T-cell (primary cell): ENCODE data around the gene CRTAP. TPM values are rescaled to one million over a fixed set of nuclear protein-coding genes. Genes with fewer than 3 reads are reported as not detected.
A peak's percentile ranks its signal among the peaks of the same experiment; 100 is the strongest.
"Not testable (repeated sequence)": the region's sequence is repeated elsewhere in the genome, so short reads cannot be mapped to it uniquely, and the experiment has no call there.

Experiments
- ATAC-seq, 4 experiments: fragments of 200-7000 bp in 3 of 4; fragments of 150-1000 bp in 1 of 4; cut with Tn5 transposase; replicated peaks in 1 of 4; 1 replicate in 3 of 4; 2 replicates in 1 of 4; pipeline ENCODE4 v1.10.0; 2021; ENCODE audit warnings: moderate library complexity in 3 of 4, mild to moderate bottlenecking in 2 of 4, moderate number of reproducible peaks in 1 of 4
- CTCF ChIA-PET, 2 donors: fragments of 300-600 bp; sonication (Branson Sonifier 250); formaldehyde crosslinking; loops; one replicate each; lab custom pipeline; 2022; ENCODE audit warnings: antibody characterized with exemption in 2 of 2; lab: Charles Lee
- POLR2A ChIA-PET, 2 donors: fragments of 300-600 bp; sonication (Branson Sonifier 250); formaldehyde crosslinking; loops; one replicate each; lab custom pipeline; 2022; ENCODE audit warnings: antibody characterized with exemption in 2 of 2; lab: Charles Lee
- DNase-seq, 35 experiments: peaks; one replicate each; pipeline versions ENCODE4 v3.0.0 to v3.0.0-alpha.2; 2013 to 2023
- H3K27ac ChIP-seq: one replicate; pipeline ENCODE4 v1.5.1; 2013; ENCODE audit warnings: low read length
- H3K27me3 ChIP-seq, 2 experiments: replicated peaks in 1 of 2; 1 replicate in 1 of 2; 2 replicates in 1 of 2; pipeline versions ENCODE4 v1.6.1 to v1.7.0; 2013; ENCODE audit warnings: low read length in 1 of 2, mixed read lengths in 1 of 2; ENCODE audit not compliant: control insufficient read depth in 2 of 2, insufficient read depth in 2 of 2; ENCODE audit errors: extremely low read depth in 1 of 2
- H3K36me3 ChIP-seq, 2 donors: 1 replicate in 1 of 2; 2 replicates in 1 of 2; pipeline versions ENCODE4 v1.6.1 to v1.7.0; 2013; ENCODE audit warnings: low read length in 1 of 2; ENCODE audit not compliant: control insufficient read depth in 2 of 2, insufficient read depth in 1 of 2; ENCODE audit errors: extremely low read depth in 1 of 2
- H3K4me1 ChIP-seq, 2 experiments: 1 replicate in 1 of 2; 2 replicates in 1 of 2; pipeline versions ENCODE4 v1.6.1 to v1.7.0; 2013; ENCODE audit warnings: low read length in 2 of 2, mixed read lengths in 1 of 2; ENCODE audit not compliant: insufficient read depth in 2 of 2, control insufficient read depth in 1 of 2; ENCODE audit errors: extremely low read depth in 1 of 2
- H3K4me3 ChIP-seq, 2 donors: 1 replicate in 1 of 2; 2 replicates in 1 of 2; pipeline versions ENCODE4 v1.5.1 to v1.7.0; 2013; ENCODE audit warnings: mild to moderate bottlenecking in 2 of 2, low read length in 1 of 2, moderate library complexity in 1 of 2; ENCODE audit not compliant: control insufficient read depth in 1 of 2; ENCODE audit errors: extremely low read depth in 1 of 2
- H3K9me3 ChIP-seq: 2 replicates; pipeline ENCODE4 v1.7.0; 2013
- H3K27ac Mint-ChIP-seq, 2 donors: one replicate each; pipeline ENCODE4 v1.8.0; 2020 to 2021; ENCODE audit warnings: mild to moderate bottlenecking in 2 of 2, mixed read lengths in 2 of 2
- H3K27me3 Mint-ChIP-seq, 2 donors: one replicate each; pipeline ENCODE4 v1.8.0; 2021 to 2022; ENCODE audit warnings: mixed read lengths in 2 of 2
- H3K36me3 Mint-ChIP-seq: one replicate; pipeline ENCODE4 v1.8.0; 2021; ENCODE audit warnings: mixed read lengths
- H3K4me1 Mint-ChIP-seq, 3 donors: one replicate each; pipeline ENCODE4 v1.8.0; 2020 to 2022; ENCODE audit warnings: mixed read lengths in 3 of 3, mild to moderate bottlenecking in 1 of 3
- H3K4me3 Mint-ChIP-seq, 3 donors: one replicate each; pipeline ENCODE4 v1.8.0; 2020 to 2022; ENCODE audit warnings: mild to moderate bottlenecking in 3 of 3, mixed read lengths in 3 of 3, moderate library complexity in 3 of 3
- H3K9me3 Mint-ChIP-seq, 3 donors: one replicate each; pipeline ENCODE4 v1.8.0; 2020 to 2022; ENCODE audit warnings: mixed read lengths in 3 of 3
- WGBS: methylation state at CpG from one replicate; pipeline ENCODE4 v1.1.5; 2013; ENCODE audit warnings: missing lambda C conversion rate; ENCODE audit not compliant: insufficient coverage; 5-methylcytosine and 5-hydroxymethylcytosine counted together
- total RNA-seq, 35 experiments: library from RNA in 6 of 35; stranded (reverse) in 6 of 35; fragments of 120-200 nt in 1 of 35; gene quantifications; one replicate each; pipeline versions ENCODE4 v1.2.1 to v1.2.4 and lab custom pipeline; 2013 to 2026

The CRTAP gene
- total RNA-seq, 5 donors from 2014 or later (not counting 1 experiment from before 2014, with no cell fraction given), result 27.8 to 65.7 (median 52.4) TPM

DNA sequence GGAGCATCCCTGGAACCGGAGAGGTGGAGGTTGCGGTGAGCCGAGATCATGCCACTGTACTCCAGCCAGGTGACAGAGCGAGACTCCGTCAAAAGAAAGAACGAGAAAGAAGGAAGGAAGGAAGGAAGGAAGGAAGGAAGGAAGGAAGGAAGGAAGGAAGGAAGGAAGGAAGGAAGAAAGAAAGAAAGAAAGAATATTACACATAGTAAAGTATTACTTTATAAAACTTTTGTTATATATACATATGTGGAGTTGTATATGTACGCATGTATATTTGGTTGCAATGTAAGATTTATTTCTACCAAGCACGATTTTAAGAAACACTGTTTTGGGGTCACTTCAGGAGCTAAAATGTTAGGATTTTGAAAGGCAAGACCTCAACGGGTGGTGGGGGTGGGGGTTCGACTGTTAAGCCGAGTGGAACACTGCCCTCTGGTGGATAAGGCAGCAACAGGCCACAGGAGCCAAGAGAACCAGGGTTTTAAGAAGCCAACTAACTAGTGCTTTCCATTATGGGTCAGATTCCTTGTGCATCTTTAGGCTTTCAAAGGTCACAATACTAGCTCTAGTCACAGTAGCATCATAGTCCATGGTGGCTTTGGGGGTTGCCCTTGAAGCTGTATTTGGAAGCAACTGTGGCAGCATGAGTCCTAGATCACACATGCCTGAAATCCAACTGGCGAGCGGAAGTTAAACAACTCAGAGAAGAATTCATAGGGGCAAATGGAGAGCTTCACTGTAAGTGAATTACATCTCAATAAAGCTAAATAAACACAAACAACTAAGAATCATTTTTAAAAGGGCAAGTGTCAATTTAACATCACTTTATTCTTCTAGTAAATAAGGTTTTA lies 39.4 kb upstream of the CRTAP start:
- peak; percentile 16 to 84 (median 56) for DNase-seq
- Mint-ChIP-seq H3K27me3 (no peaks in the 10 kb centered on the region), H3K9me3 (no peaks in the 10 kb centered on the region), H3K4me3 (no peak overlapping the region), H3K36me3 (peaks cover 33% of the 10 kb centered on the region), H3K4me1 (peaks cover 20 to 57% (median 26%) of the 10 kb centered on the region in 3 donors), H3K27ac (peak overlapping the region; percentile 30 to 39)
- peak; percentile 61 to 80 (median 74) for ATAC-seq
- Histone ChIP-seq H3K4me3 (no peak overlapping the region), H3K4me1 (peaks cover 10 to 12% of the 10 kb centered on the region in 2 experiments), H3K36me3 (peaks cover 0 to 28% of the 10 kb centered on the region in 2 donors), H3K27ac (no peak overlapping the region), H3K27me3 (no peaks in the 10 kb centered on the region), H3K9me3 (no peaks in the 10 kb centered on the region)
- POLR2A ChIA-PET, result interaction anchor here (0.6 to 1.0 kb wide), 4 partner anchors 39 to 127 kb away, joined by 3 to 11 read pairs (median 6); no protein-coding TSS in a partner anchor
- WGBS, result 0% methylated on average over 3 of the region's 13 CpGs
- CTCF ChIA-PET, result interaction anchor here (0.5 to 3.0 kb wide), 61 partner anchors 8 to 1283 kb away, joined by 3 to 68 read pairs (median 5); no protein-coding TSS in a partner anchor

DNA sequence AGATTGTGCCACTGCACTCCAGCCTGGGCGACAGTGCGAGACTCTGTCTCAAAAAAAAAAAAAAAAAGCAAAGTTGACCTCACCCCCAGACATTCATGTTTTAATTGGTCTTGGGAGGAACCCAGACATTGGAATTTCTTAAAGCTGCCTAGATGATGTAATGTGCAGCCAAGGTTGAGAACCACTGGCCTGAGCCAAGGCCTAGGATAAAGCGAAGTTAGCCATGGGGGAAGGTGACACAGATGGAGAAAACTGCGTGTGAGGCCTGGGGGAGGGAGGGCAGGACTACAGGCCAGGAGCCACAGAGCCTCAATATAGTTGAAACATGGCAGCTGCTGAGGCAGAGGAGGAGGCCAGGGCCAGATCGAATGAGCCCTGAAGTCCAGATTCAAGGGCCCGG lies 37.8 kb upstream of the CRTAP start:
- ChIA-PET POLR2A (interaction anchor here in 1 of 2 donors (0.6 kb wide), 1 partner anchor 127 kb away, joined by 3 read pairs; no protein-coding TSS in a partner anchor), CTCF (interaction anchor here (0.5 to 3.0 kb wide), 11 partner anchors 9 to 401 kb away, joined by 3 to 68 read pairs (median 7); no protein-coding TSS in a partner anchor)
- H3K4me1 ChIP-seq, result peaks cover 10 to 11% of the 10 kb centered on the region in 2 experiments
- peaks cover 19 to 54% (median 36%) of the 10 kb centered on the region in 3 donors for H3K4me1 Mint-ChIP-seq
- H3K9me3 ChIP-seq, result no peaks in the 10 kb centered on the region
- H3K4me3 ChIP-seq, result no peak overlapping the region
- ATAC-seq (no peak), DNase-seq (no peak)
- H3K27ac Mint-ChIP-seq, result peak overlapping the region in 1 of 2 donors; percentile 7
- no peaks in the 10 kb centered on the region for H3K27me3 ChIP-seq
- peaks cover 0 to 21% of the 10 kb centered on the region in 2 donors for H3K36me3 ChIP-seq
- H3K4me3 Mint-ChIP-seq, result no peak overlapping the region
- H3K27me3 Mint-ChIP-seq, result no peaks in the 10 kb centered on the region
- WGBS, result 98% methylated on average over 4 of the region's 6 CpGs
- H3K36me3 Mint-ChIP-seq, result peaks cover 25% of the 10 kb centered on the region
- H3K27ac ChIP-seq, result no peak overlapping the region
- H3K9me3 Mint-ChIP-seq, result no peaks in the 10 kb centered on the region

GRCh38 chr3:33076952-33077351 lies 36.9 kb upstream of the CRTAP start:
- ChIA-PET POLR2A (interaction anchor here in 1 of 2 donors (0.7 kb wide), 1 partner anchor 62 kb away, joined by 3 read pairs; no protein-coding TSS in a partner anchor), CTCF (no interaction called here)
- H3K4me1 ChIP-seq, result peaks cover 3 to 10% of the 10 kb centered on the region in 2 experiments
- peaks cover 0 to 13% of the 10 kb centered on the region in 2 donors for H3K36me3 ChIP-seq
- H3K36me3 Mint-ChIP-seq, result peaks cover 17% of the 10 kb centered on the region
- ATAC-seq (no peak), DNase-seq (no peak)
- no peak overlapping the region for H3K4me3 ChIP-seq
- H3K27ac ChIP-seq, result no peak overlapping the region
- no peaks in the 10 kb centered on the region for H3K9me3 ChIP-seq
- H3K4me3 Mint-ChIP-seq, result no peak overlapping the region
- no peak overlapping the region for H3K27ac Mint-ChIP-seq
- H3K4me1 Mint-ChIP-seq, result peaks cover 14 to 50% (median 42%) of the 10 kb centered on the region in 3 donors
- H3K27me3 Mint-ChIP-seq, result no peaks in the 10 kb centered on the region
- H3K9me3 Mint-ChIP-seq, result no peaks in the 10 kb centered on the region
- no peaks in the 10 kb centered on the region for H3K27me3 ChIP-seq
- WGBS, result 100% methylated on average over 4 of the region's 8 CpGs

- Mint-ChIP-seq H3K27ac (no peak overlapping the region), H3K4me1 (peaks cover 12 to 50% (median 42%) of the 10 kb centered on the region in 3 donors), H3K4me3 (no peak overlapping the region), H3K9me3 (no peaks in the 10 kb centered on the region), H3K36me3 (peaks cover 20% of the 10 kb centered on the region), H3K27me3 (no peaks in the 10 kb centered on the region)
- WGBS, result no CpG with 5 or more reads among the region's 2 CpGs
- DNase-seq, result no peak
- Histone ChIP-seq H3K36me3 (peaks cover 0 to 6% of the 10 kb centered on the region in 2 donors), H3K9me3 (no peaks in the 10 kb centered on the region), H3K4me1 (peaks cover 0 to 10% of the 10 kb centered on the region in 2 experiments), H3K27me3 (no peaks in the 10 kb centered on the region), H3K4me3 (no peak overlapping the region), H3K27ac (no peak overlapping the region)
- no peak for ATAC-seq
- CTCF ChIA-PET, result interaction anchor here (0.6 to 1.0 kb wide), 5 partner anchors 27 to 603 kb away, joined by 3 to 9 read pairs (median 4); no protein-coding TSS in a partner anchor
- POLR2A ChIA-PET, result interaction anchor here in 1 of 2 donors (0.6 to 0.7 kb wide), 2 partner anchors 36 to 562 kb away, joined by 3 to 4 read pairs; no protein-coding TSS in a partner anchor
Measured at GRCh38 chr3:33077976-33078375, 35.8 kb upstream of the CRTAP start.

- POLR2A ChIA-PET, H3K4me3 Mint-ChIP-seq, CTCF ChIA-PET, H3K27me3 ChIP-seq, H3K9me3 ChIP-seq, H3K9me3 Mint-ChIP-seq, H3K27me3 Mint-ChIP-seq, H3K36me3 ChIP-seq, DNase-seq, H3K4me3 ChIP-seq, ATAC-seq, H3K27ac ChIP-seq, H3K4me1 ChIP-seq, H3K27ac Mint-ChIP-seq: not testable (repeated sequence)
- 100% methylated on average over 1 of the region's 6 CpGs for WGBS
- peaks cover 22% of the 10 kb centered on the region for H3K36me3 Mint-ChIP-seq
- peaks cover 11 to 49% (median 37%) of the 10 kb centered on the region in 3 donors for H3K4me1 Mint-ChIP-seq
Measured at GRCh38 chr3:33079813-33080212, 34.0 kb upstream of the CRTAP start.

- ATAC-seq (no peak), DNase-seq (no peak)
- Mint-ChIP-seq H3K36me3 (peaks cover 13% of the 10 kb centered on the region), H3K9me3 (no peaks in the 10 kb centered on the region), H3K27me3 (no peaks in the 10 kb centered on the region), H3K4me3 (no peak overlapping the region), H3K4me1 (peaks cover 15 to 56% (median 50%) of the 10 kb centered on the region in 3 donors), H3K27ac (no peak overlapping the region)
- no peaks in the 10 kb centered on the region for H3K27me3 ChIP-seq
- ChIA-PET CTCF (no interaction called here), POLR2A (no interaction called here)
- H3K27ac ChIP-seq, result no peak overlapping the region
- no peaks in the 10 kb centered on the region for H3K9me3 ChIP-seq
- no peak overlapping the region for H3K4me3 ChIP-seq
- peaks cover 0 to 3% of the 10 kb centered on the region in 2 donors for H3K36me3 ChIP-seq
- H3K4me1 ChIP-seq, result no peaks in the 10 kb centered on the region
Measured at GRCh38 chr3:33081812-33082211, 32.0 kb upstream of the CRTAP start.
